GM12872 (cell line): Measurements from ENCODE around the gene TWF1.

Experiments
- TF ChIP-seq, protein P1 (sequence below): IDR thresholded peaks from 3 replicates; pipeline ENCODE4 v1.5.1; 2011; ENCODE audit warnings: low read depth, mild to moderate bottlenecking, low read length, moderate library complexity; ENCODE audit not compliant: insufficient read depth

TWF1 gene

DNA sequence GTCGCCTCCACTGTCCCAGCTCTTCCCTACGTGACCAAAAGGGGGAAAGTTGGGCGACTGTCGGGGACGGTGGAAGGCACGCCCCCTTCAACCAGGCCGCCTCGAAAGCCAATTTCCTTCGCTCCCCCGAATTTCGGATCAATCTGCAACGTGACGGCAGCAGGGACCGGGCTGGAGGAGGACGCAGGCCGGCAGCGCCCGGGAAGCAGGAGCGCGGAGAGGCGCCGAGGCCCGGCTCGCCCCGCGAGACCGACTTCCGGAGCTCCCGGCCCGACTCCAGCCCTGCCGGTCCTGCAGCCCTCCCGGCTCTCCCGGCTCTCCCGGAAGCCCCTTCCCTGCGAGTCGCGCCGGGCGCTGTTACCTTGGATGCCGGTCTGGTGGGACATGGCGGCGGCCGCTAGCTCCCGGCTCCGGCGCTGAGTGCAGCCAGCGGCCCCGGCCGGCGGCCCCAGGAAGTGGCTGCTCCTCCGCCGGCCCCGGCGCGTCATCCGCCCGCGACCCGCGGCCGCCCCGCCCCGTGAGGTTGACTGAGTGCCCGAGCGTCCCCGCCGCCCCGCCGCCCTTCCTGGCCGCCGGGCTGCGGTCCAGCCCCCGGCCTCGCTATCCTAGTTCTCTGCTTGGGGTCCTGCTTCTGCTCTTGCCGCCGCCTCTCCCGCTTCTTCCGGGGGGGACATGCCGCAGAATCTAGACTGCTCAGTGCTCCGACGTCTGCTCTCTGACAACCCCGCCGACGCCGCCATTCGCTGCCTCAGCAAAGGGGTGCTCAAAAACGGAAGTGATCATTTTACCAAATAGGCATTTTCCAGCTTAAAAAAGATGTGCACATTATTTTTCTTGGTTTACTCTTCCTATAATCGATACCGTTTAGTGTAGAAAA, at the start of gene TWF1:
Gene TWF1, minus strand, starts transcription at position 458 of the 877 bp plus-strand sequence. Its CDS starts 72 bp downstream, at position 386.
- TF ChIP-seq, protein P1, sequence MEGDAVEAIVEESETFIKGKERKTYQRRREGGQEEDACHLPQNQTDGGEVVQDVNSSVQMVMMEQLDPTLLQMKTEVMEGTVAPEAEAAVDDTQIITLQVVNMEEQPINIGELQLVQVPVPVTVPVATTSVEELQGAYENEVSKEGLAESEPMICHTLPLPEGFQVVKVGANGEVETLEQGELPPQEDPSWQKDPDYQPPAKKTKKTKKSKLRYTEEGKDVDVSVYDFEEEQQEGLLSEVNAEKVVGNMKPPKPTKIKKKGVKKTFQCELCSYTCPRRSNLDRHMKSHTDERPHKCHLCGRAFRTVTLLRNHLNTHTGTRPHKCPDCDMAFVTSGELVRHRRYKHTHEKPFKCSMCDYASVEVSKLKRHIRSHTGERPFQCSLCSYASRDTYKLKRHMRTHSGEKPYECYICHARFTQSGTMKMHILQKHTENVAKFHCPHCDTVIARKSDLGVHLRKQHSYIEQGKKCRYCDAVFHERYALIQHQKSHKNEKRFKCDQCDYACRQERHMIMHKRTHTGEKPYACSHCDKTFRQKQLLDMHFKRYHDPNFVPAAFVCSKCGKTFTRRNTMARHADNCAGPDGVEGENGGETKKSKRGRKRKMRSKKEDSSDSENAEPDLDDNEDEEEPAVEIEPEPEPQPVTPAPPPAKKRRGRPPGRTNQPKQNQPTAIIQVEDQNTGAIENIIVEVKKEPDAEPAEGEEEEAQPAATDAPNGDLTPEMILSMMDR, result 0 out of 3 replicates have a peak, but pooled peaks have one; percentile 24

GRCh38 chr12:43852744-43853143, 46.6 kb upstream of the TWF1 start:
- TF ChIP-seq, protein P1, result no peak

DNA sequence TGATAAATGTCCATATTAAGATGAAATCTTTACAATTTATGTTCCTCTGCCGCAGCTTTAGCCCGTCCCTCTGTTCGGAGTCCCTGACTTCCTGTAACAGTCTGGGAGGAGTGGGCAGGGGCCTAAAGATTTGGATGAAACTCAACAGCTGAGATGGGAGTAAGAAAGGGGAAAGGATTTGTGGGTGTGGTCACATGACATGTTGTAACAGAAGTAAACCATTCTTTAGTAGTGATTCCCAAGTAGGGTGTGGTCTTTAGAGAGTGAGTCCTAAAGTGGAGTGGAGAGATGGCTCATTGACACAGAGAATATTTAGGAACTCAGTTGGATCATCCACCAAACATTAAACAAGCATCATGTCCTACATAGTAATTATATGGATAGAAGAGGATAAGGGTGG, 42.7 kb upstream of the TWF1 start:
- TF ChIP-seq, protein P1, result no peak

DNA sequence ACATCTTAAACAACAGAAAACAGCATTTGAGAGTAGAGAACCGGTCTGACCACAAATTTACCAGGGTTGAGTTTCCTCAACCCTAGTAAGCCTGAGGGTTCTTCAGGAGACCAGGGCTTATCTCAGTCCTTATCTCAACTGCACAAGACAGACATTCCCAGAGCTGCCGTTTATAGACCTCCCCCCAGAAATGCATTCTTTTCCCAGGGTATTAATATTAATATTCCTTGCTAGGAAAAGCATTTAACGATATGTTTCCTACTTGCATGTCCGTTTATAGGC, 42.0 kb upstream of the TWF1 start:
- TF ChIP-seq, protein P1, result no peak

GRCh38 chr12:43842259-43842658, 36.1 kb upstream of the TWF1 start:
- TF ChIP-seq, protein P1, result no peak

- TF ChIP-seq, protein P1, result no peak
These were observed 35.1 kb upstream of the TWF1 start for GRCh38 chr12:43841253-43841652.

DNA sequence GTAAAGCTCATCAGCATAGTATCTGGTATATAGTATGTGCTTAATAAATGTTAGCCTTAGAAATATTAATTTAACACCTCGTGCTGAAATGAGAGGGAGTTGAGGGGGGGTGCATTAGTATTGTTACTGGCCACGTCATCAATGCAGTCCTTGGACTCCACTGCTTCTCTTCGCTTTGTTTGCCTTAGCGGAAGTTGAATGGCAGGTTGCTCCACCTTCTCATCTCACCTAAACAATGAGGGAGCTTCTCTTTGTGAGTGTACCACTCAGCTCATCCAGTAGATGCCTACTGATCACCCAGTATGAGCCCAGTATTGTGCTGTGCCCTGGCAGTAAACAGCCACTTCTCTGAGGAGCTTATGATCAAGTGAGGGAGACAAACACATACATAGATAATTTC, 34.2 kb upstream of the TWF1 start:
- TF ChIP-seq, protein P1, result no peak
